ENCODE data around the gene SAC3D1.

SAC3D1 gene

DNA sequence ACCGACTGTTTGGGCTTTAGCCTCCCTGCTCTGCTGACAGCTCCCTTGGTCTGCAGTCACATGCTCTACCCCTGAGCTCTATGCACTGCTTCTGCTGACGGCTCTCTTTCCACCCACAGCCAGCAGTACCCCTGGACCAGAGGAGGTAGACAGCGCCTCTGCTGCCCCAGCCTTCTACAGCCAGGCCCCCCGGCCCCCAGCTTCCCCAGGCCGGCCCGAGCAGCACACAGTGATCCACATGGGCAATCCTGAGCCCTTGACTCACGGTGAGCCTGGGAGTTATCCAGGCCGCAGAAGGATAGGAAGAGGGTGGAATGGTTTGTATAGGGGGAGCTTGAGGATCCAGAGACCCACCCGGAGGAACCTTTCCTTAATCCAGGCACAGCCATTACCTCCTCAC lies 45.8 kb downstream of the SAC3D1 start:
- H3K27me3 ChIP-seq (ENCODE audit: control insufficient read depth, insufficient read depth, low read length, poor library complexity, severe bottlenecking) = no peaks in the 10 kb centered on the region
- WGBS, 2 experiments = 93 to 96% methylated on average over 9 of the region's 9 CpGs
- H3K4me3 ChIP-seq (ENCODE audit: insufficient read depth, low read depth, low read length) = no peak overlapping the region
- no peaks in the 10 kb centered on the region for H3K9me3 ChIP-seq (ENCODE audit: control insufficient read depth, low read length)
- peaks cover 9% of the 10 kb centered on the region for H3K4me1 ChIP-seq (ENCODE audit: control insufficient read depth, insufficient read depth, low read length)
- peaks cover 15% of the 10 kb centered on the region for H3K36me3 ChIP-seq (ENCODE audit: control insufficient read depth, insufficient read depth, low read length)
- H3K27ac ChIP-seq (ENCODE audit: insufficient read depth, low read depth, low read length, poor library complexity, severe bottlenecking) = no peak overlapping the region

DNA sequence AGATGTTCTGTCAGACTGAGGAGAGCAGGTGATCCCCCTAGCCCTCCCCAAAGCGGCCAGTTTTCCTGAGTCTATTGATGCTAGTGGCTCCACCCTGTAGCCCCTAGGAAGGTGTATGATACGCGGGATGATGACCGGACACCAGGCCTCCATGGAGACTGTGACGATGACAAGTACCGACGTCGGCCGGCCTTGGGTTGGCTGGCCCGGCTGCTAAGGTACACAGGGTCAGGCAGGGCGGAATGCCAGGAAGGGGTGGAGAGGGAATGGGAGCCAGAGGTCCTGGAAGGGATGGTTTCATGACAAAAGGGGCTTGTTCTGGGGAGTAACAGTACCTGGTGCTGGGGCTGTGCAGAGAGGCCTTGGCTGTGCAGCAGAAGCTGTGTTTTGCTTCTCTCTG lies 46.2 kb downstream of the SAC3D1 start:
- H3K4me3 ChIP-seq (ENCODE audit: insufficient read depth, low read depth, low read length) = no peak overlapping the region
- H3K4me1 ChIP-seq (ENCODE audit: control insufficient read depth, insufficient read depth, low read length) = peaks cover 9% of the 10 kb centered on the region
- peaks cover 12% of the 10 kb centered on the region for H3K36me3 ChIP-seq (ENCODE audit: control insufficient read depth, insufficient read depth, low read length)
- WGBS, 2 experiments = 95 to 97% methylated on average over 11 of the region's 11 CpGs
- H3K27ac ChIP-seq (ENCODE audit: insufficient read depth, low read depth, low read length, poor library complexity, severe bottlenecking) = no peak overlapping the region
- H3K27me3 ChIP-seq (ENCODE audit: control insufficient read depth, insufficient read depth, low read length, poor library complexity, severe bottlenecking) = no peaks in the 10 kb centered on the region
- no peaks in the 10 kb centered on the region for H3K9me3 ChIP-seq (ENCODE audit: control insufficient read depth, low read length)

DNA sequence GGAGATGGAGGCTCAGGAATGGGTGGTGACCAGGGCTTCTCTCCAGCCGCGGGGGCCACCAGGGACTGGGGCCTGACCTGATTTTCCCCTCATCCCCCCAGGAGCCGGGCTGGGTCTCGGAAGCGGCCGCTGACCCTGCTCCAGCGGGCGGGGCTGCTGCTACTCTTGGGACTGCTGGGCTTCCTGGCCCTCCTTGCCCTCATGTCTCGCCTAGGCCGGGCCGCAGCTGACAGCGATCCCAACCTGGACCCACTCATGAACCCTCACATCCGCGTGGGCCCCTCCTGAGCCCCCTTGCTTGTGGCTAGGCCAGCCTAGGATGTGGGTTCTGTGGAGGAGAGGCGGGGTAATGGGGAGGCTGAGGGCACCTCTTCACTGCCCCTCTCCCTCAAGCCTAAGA lies 46.8 kb downstream of the SAC3D1 start:
- Histone ChIP-seq H3K4me1 (ENCODE audit: control insufficient read depth, insufficient read depth, low read length) (peaks cover 6% of the 10 kb centered on the region), H3K27ac (ENCODE audit: insufficient read depth, low read depth, low read length, poor library complexity, severe bottlenecking) (no peak overlapping the region), H3K4me3 (ENCODE audit: insufficient read depth, low read depth, low read length) (no peak overlapping the region), H3K27me3 (ENCODE audit: control insufficient read depth, insufficient read depth, low read length, poor library complexity, severe bottlenecking) (no peaks in the 10 kb centered on the region), H3K9me3 (ENCODE audit: control insufficient read depth, low read length) (no peaks in the 10 kb centered on the region), H3K36me3 (ENCODE audit: control insufficient read depth, insufficient read depth, low read length) (peaks cover 12% of the 10 kb centered on the region)
- WGBS, 2 experiments = 94 to 95% methylated on average over 15 of the region's 15 CpGs

DNA sequence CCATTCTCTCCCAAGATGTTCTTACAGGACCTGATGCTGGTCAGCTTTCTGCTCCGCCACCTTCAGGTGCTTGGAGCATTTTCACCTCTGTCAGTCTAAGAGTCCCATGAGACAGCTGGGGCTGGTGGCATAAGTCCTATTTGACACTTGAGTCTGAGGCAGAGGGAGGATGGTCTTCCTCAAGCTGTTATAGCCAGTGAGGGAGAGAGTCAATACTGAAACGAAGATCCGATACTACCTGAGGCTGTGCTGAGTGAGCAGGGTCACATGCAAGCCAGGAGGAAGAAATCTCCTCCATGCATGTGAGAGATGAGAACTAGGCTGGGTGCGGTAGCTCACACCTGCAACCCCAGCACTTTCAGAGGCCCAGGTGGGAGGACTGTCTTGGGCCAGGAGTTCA lies 48.6 kb downstream of the SAC3D1 start:
- peaks cover 12% of the 10 kb centered on the region for H3K36me3 ChIP-seq (ENCODE audit: control insufficient read depth, insufficient read depth, low read length)
- no peaks in the 10 kb centered on the region for H3K4me1 ChIP-seq (ENCODE audit: control insufficient read depth, insufficient read depth, low read length)
- no peak overlapping the region for H3K27ac ChIP-seq (ENCODE audit: insufficient read depth, low read depth, low read length, poor library complexity, severe bottlenecking)
- H3K4me3 ChIP-seq (ENCODE audit: insufficient read depth, low read depth, low read length) = no peak overlapping the region
- no peaks in the 10 kb centered on the region for H3K9me3 ChIP-seq (ENCODE audit: control insufficient read depth, low read length)
- H3K27me3 ChIP-seq (ENCODE audit: control insufficient read depth, insufficient read depth, low read length, poor library complexity, severe bottlenecking) = no peaks in the 10 kb centered on the region
- WGBS, 2 experiments = 94 to 97% methylated on average over 4 of the region's 4 CpGs

DNA sequence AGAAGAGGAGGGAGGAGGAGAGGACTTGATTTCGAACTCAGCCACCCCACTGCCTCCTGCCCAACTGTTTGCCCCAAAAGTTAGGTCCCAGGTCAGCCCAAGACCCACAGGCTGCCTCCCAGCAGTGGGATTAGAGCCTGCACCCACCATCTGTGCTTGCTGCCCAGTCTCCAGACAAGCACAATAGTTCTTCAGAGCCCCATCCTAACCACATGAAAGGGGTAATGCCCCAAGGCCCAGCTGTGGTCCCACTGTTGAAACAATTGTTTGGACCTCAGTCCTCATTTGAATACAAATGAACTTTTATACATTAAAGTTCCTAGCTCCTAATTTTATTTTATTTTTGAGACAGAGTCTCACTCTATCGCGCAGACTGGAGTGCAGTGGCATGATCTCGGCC lies 49.6 kb downstream of the SAC3D1 start:
- Histone ChIP-seq H3K4me3 (ENCODE audit: insufficient read depth, low read depth, low read length) (no peak overlapping the region), H3K27me3 (ENCODE audit: control insufficient read depth, insufficient read depth, low read length, poor library complexity, severe bottlenecking) (no peaks in the 10 kb centered on the region), H3K4me1 (ENCODE audit: control insufficient read depth, insufficient read depth, low read length) (no peaks in the 10 kb centered on the region), H3K36me3 (ENCODE audit: control insufficient read depth, insufficient read depth, low read length) (peaks cover 12% of the 10 kb centered on the region), H3K9me3 (ENCODE audit: control insufficient read depth, low read length) (no peaks in the 10 kb centered on the region), H3K27ac (ENCODE audit: insufficient read depth, low read depth, low read length, poor library complexity, severe bottlenecking) (no peak overlapping the region)
- 93 to 95% methylated on average over 4 of the region's 4 CpGs for whole genome bisulfite sequencing, 2 experiments

Data from ectodermal cell (in vitro differentiated cells).